PC-9 (cell line): ENCODE data around the gene SMAP1. TPM values are rescaled to one million over a fixed set of nuclear protein-coding genes. Genes with fewer than 3 reads are reported as not detected.

ENCODE experiments used
- BruUV-seq: library from RNA; stranded (reverse); fragments of 400-500 nt; replicated peaks from 2 replicates; lab custom pipeline; 2021; lab: Mats Ljungman, UMichigan
- CTCF ChIA-PET: fragments of 300-600 bp; sonication (Branson Sonifier 250); formaldehyde crosslinking; loops from one replicate; lab custom pipeline; 2022; ENCODE audit warnings: antibody characterized with exemption; lab: Charles Lee
- POLR2A ChIA-PET: fragments of 300-600 bp; sonication (Branson Sonifier 250); formaldehyde crosslinking; loops from one replicate; lab custom pipeline; 2022; ENCODE audit warnings: antibody characterized with exemption; ENCODE audit not compliant: unreplicated experiment; lab: Charles Lee
- DNase-seq, 2 experiments: peaks; one replicate each; pipeline versions ENCODE4 v3.0.0 to v3.0.0-alpha.2; 2015 to 2022; ENCODE audit warnings: mixed read lengths in 1 of 2
- H2AFZ ChIP-seq: fragments of 200-600 bp; sonication (generic); 2 replicates; pipeline ENCODE4 v1.8.1; 2017; ENCODE audit warnings: antibody characterized with exemption
- H3F3A ChIP-seq: fragments of 200-600 bp; sonication (generic); 2 replicates; pipeline ENCODE4 v1.8.1; 2017; ENCODE audit warnings: antibody characterized with exemption, mild to moderate bottlenecking, low read depth; ENCODE audit not compliant: insufficient read depth
- H3K27ac ChIP-seq: fragments of 200-600 bp; sonication (generic); 2 replicates; pipeline ENCODE4 v1.6.1; 2016; ENCODE audit warnings: mixed run types
- H3K27me3 ChIP-seq: fragments of 200-600 bp; sonication (generic); 2 replicates; pipeline ENCODE4 v1.6.1; 2016; ENCODE audit warnings: low read depth, mixed run types; ENCODE audit not compliant: insufficient read depth
- H3K36me3 ChIP-seq: fragments of 200-600 bp; sonication (generic); 2 replicates; pipeline ENCODE4 v1.6.1; 2016; ENCODE audit warnings: low read depth, mixed run types
- H3K4me1 ChIP-seq: fragments of 200-600 bp; sonication (generic); replicated peaks from 2 replicates; pipeline ENCODE4 v1.6.1; 2016; ENCODE audit warnings: mixed run types; ENCODE audit not compliant: insufficient read depth
- H3K4me2 ChIP-seq: fragments of 200-600 bp; sonication (generic); 2 replicates; pipeline ENCODE4 v1.6.1; 2017; ENCODE audit warnings: mixed run types
- H3K4me3 ChIP-seq: fragments of 200-600 bp; sonication (generic); 2 replicates; pipeline ENCODE4 v1.6.1; 2016; ENCODE audit warnings: mixed run types
- H3K79me2 ChIP-seq: fragments of 200-600 bp; sonication (generic); 2 replicates; pipeline ENCODE4 v1.6.1; 2017; ENCODE audit warnings: low read depth, mixed run types
- H3K9me2 ChIP-seq: fragments of 200-600 bp; sonication (generic); 2 replicates; pipeline ENCODE4 v1.8.1; 2017; ENCODE audit warnings: mild to moderate bottlenecking; ENCODE audit not compliant: insufficient read depth
- H3K9me3 ChIP-seq: fragments of 200-600 bp; sonication (generic); 2 replicates; pipeline ENCODE4 v1.8.1; 2016; ENCODE audit warnings: low read depth; ENCODE audit not compliant: insufficient read depth
- H4K20me1 ChIP-seq: fragments of 200-600 bp; sonication (generic); 2 replicates; pipeline ENCODE4 v1.8.1; 2017; ENCODE audit not compliant: insufficient read depth
- EZH2 ChIP-seq: fragments of 200-600 bp; sonication (generic); IDR thresholded peaks from 2 replicates; pipeline ENCODE4 v1.8.0; 2017; ENCODE audit warnings: antibody characterized with exemption, low read depth
- intact Hi-C: fragments of 100-400 bp; cut with micrococcal nuclease; formaldehyde crosslinking; loops from one replicate; pipeline ENCODE4 v1.10.0; 2022; ENCODE audit not compliant: unreplicated experiment
- total RNA-seq: library from RNA; stranded (reverse); gene quantifications from 2 replicates; pipeline ENCODE4 v1.2.3, GENCODE V29; 2021
- TF ChIP-seq, protein P1 (sequence below): fragments of 200-600 bp; sonication (generic); conservative IDR thresholded peaks from 2 replicates; pipeline ENCODE4 v1.6.1; 2017; ENCODE audit warnings: mixed run types, antibody characterized with exemption, mild to moderate bottlenecking, moderate library complexity

Gene SMAP1
- total RNA-seq, 1 experiment from 2014 or later: 29.3 TPM

DNA sequence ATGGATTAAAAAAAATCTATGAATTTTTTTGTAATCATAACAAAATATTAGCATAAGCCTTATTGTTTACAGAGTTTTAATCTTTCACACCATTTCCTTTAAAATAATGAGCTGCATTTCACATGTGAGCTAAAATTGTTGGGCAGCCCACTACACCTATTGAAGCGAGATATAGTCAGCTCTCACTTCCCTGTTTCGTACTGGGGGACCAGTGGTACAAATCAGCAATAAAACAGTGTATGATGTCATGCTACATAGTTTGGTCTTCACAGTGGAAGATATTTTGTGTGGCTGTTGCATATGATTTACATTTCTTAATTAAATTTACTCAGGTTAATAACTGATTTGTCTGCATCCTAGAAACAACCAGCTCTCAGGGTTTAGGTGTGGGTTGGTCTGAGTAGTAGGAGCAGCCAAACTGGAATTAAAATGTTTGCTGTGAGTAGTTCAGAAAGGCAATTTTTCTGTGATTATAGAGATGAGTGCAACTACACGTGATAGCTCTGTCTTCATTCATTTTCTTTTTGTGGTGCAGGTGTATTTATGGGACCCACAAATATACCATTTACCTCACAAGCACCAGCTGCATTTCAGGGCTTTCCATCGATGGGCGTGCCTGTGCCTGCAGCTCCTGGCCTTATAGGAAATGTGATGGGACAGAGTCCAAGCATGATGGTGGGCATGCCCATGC lies 189.8 kb downstream of the SMAP1 start:
- POLR2A ChIA-PET: no interaction called here
- CTCF ChIA-PET: no interaction called here
- TF ChIP-seq, protein P1, sequence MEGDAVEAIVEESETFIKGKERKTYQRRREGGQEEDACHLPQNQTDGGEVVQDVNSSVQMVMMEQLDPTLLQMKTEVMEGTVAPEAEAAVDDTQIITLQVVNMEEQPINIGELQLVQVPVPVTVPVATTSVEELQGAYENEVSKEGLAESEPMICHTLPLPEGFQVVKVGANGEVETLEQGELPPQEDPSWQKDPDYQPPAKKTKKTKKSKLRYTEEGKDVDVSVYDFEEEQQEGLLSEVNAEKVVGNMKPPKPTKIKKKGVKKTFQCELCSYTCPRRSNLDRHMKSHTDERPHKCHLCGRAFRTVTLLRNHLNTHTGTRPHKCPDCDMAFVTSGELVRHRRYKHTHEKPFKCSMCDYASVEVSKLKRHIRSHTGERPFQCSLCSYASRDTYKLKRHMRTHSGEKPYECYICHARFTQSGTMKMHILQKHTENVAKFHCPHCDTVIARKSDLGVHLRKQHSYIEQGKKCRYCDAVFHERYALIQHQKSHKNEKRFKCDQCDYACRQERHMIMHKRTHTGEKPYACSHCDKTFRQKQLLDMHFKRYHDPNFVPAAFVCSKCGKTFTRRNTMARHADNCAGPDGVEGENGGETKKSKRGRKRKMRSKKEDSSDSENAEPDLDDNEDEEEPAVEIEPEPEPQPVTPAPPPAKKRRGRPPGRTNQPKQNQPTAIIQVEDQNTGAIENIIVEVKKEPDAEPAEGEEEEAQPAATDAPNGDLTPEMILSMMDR: no peak
- TF ChIP-seq EZH2: no peak
- H3K4me1 ChIP-seq: no peaks in the 10 kb centered on the region
- no peak overlapping the region for H3K4me2 ChIP-seq
- no peaks in the 10 kb centered on the region for H3F3A ChIP-seq
- no peaks in the 10 kb centered on the region for H3K9me3 ChIP-seq
- no peaks in the 10 kb centered on the region for H3K79me2 ChIP-seq
- no peak for DNase-seq
- H3K27me3 ChIP-seq: no peaks in the 10 kb centered on the region
- no TSS peak for BruUV-seq
- intact Hi-C loops: no loop called here
- no peak overlapping the region for H3K27ac ChIP-seq
- 0 out of 2 replicates have a peak, but pooled peaks cover 7% of the 10 kb centered on the region for H3K36me3 ChIP-seq
- no peak overlapping the region for H3K4me3 ChIP-seq
- H2AFZ ChIP-seq: no peak overlapping the region
- H3K9me2 ChIP-seq: no peaks in the 10 kb centered on the region
- peaks cover 4% of the 10 kb centered on the region; the same call in 1 of the 2 replicates for H4K20me1 ChIP-seq

DNA sequence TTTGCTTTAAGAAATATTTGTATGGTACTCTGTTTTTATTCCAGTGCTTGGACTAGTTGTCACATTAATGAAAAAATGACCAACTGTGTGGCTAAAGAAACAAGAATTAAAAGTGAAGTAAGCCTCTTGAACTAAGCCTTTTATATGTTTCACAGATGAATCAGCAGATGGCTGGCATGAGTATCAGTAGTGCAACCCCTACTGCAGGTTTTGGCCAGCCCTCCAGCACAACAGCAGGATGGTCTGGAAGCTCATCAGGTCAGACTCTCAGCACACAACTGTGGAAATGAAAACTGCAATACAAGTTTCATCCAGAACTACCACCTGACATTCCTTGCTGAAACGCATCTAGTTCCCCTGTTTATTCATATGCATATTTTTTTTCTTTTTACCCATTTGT lies 192.4 kb downstream of the SMAP1 start:
- TF ChIP-seq, protein P1: no peak
- TF ChIP-seq EZH2: no peak
- BruUV-seq: no TSS peak
- no peaks in the 10 kb centered on the region for H3F3A ChIP-seq
- H3K4me2 ChIP-seq: no peak overlapping the region
- H3K27ac ChIP-seq: no peak overlapping the region
- no peak overlapping the region for H3K4me3 ChIP-seq
- H3K36me3 ChIP-seq: 0 out of 2 replicates have a peak, but pooled peaks cover 7% of the 10 kb centered on the region
- H4K20me1 ChIP-seq: peaks cover 4% of the 10 kb centered on the region; the same call in 1 of the 2 replicates
- POLR2A ChIA-PET: no interaction called here
- no peak for DNase-seq
- intact Hi-C loops: no loop called here
- H3K79me2 ChIP-seq: no peaks in the 10 kb centered on the region
- no peak overlapping the region for H2AFZ ChIP-seq
- no peaks in the 10 kb centered on the region for H3K9me2 ChIP-seq
- H3K27me3 ChIP-seq: no peaks in the 10 kb centered on the region
- no peaks in the 10 kb centered on the region for H3K4me1 ChIP-seq
- no peaks in the 10 kb centered on the region for H3K9me3 ChIP-seq
- CTCF ChIA-PET: interaction anchor here (0.6 kb wide), 1 partner anchor 157 kb away, joined by 4 read pairs; no protein-coding TSS in a partner anchor

DNA sequence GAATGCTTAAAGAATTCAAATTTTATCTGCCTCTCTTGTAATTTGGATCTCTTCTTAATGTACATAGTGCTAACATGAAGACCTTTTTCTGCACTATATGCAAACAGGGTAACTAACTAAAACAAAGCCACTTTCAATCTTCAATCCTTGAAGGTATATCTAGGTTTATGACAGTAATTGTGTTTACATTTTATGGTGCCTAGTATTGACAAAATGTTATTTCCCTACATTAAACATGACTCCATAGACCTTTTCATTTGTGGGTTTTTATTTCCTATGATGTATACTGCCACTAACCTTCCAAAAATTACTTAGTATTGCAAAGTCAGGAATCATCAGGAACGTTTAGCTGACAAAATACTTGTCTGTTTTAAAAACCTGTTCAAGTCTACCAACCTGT lies 193.2 kb downstream of the SMAP1 start:
- H3K4me1 ChIP-seq: no peaks in the 10 kb centered on the region
- no peak overlapping the region for H3K4me3 ChIP-seq
- TF ChIP-seq, protein P1: no peak
- TF ChIP-seq EZH2: no peak
- H3K36me3 ChIP-seq: 0 out of 2 replicates have a peak, but pooled peaks cover 7% of the 10 kb centered on the region
- no peak overlapping the region for H2AFZ ChIP-seq
- no peak overlapping the region for H3K27ac ChIP-seq
- H3K9me3 ChIP-seq: no peaks in the 10 kb centered on the region
- H3F3A ChIP-seq: no peaks in the 10 kb centered on the region
- POLR2A ChIA-PET: no interaction called here
- no peaks in the 10 kb centered on the region for H3K79me2 ChIP-seq
- CTCF ChIA-PET: no interaction called here
- no peak for DNase-seq
- intact Hi-C loops: no loop called here
- H4K20me1 ChIP-seq: peaks cover 4% of the 10 kb centered on the region; the same call in 1 of the 2 replicates
- H3K9me2 ChIP-seq: no peaks in the 10 kb centered on the region
- BruUV-seq: no TSS peak
- H3K27me3 ChIP-seq: no peaks in the 10 kb centered on the region
- no peak overlapping the region for H3K4me2 ChIP-seq
